ENCODE results near the gene TMED4.

TMED4 gene

DNA sequence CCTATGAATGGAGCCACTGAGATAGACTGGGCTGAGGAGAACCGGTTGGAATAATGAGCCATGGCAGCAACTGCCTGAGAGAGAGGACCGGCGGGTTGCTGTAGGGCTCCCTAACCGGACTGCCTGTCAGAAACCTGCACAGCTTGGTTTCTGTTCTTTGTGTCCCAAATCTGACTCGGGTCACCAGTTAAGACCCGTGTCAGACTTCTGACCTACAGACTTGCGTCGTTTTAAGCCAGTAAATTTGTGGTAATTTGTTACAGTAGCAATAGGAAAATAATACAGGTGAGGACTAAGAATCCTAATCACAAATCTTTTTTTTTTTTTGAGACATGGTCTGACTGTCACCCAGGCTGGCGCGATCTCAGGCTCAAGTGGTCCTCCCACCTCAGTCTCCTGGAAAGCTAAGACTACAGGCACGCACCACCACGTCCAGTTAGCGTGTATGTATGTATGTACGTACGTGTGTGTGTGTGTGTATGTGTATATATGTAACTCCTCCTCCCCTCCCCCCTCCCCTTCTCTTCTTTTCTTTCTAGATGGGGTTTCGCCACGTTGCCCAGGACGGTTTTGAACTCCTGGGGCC lies 7.7 kb downstream of the TMED4 start:
- Histone ChIP-seq H3K4me3 (ENCODE audit: low read depth, low read length) (peak overlapping the region; percentile 97), H3K36me3 (peaks cover 52% of the 10 kb centered on the region), H3K4me1 (no peaks in the 10 kb centered on the region), H3K9me3 (no peaks in the 10 kb centered on the region), H3K27me3 (no peaks in the 10 kb centered on the region)
- DNase-seq, result no peak
- TF ChIP-seq, protein P1, sequence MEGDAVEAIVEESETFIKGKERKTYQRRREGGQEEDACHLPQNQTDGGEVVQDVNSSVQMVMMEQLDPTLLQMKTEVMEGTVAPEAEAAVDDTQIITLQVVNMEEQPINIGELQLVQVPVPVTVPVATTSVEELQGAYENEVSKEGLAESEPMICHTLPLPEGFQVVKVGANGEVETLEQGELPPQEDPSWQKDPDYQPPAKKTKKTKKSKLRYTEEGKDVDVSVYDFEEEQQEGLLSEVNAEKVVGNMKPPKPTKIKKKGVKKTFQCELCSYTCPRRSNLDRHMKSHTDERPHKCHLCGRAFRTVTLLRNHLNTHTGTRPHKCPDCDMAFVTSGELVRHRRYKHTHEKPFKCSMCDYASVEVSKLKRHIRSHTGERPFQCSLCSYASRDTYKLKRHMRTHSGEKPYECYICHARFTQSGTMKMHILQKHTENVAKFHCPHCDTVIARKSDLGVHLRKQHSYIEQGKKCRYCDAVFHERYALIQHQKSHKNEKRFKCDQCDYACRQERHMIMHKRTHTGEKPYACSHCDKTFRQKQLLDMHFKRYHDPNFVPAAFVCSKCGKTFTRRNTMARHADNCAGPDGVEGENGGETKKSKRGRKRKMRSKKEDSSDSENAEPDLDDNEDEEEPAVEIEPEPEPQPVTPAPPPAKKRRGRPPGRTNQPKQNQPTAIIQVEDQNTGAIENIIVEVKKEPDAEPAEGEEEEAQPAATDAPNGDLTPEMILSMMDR (IDR thresholded peaks at IDR 0.05; ENCODE audit: low read depth, low read length), result no peak

DNA sequence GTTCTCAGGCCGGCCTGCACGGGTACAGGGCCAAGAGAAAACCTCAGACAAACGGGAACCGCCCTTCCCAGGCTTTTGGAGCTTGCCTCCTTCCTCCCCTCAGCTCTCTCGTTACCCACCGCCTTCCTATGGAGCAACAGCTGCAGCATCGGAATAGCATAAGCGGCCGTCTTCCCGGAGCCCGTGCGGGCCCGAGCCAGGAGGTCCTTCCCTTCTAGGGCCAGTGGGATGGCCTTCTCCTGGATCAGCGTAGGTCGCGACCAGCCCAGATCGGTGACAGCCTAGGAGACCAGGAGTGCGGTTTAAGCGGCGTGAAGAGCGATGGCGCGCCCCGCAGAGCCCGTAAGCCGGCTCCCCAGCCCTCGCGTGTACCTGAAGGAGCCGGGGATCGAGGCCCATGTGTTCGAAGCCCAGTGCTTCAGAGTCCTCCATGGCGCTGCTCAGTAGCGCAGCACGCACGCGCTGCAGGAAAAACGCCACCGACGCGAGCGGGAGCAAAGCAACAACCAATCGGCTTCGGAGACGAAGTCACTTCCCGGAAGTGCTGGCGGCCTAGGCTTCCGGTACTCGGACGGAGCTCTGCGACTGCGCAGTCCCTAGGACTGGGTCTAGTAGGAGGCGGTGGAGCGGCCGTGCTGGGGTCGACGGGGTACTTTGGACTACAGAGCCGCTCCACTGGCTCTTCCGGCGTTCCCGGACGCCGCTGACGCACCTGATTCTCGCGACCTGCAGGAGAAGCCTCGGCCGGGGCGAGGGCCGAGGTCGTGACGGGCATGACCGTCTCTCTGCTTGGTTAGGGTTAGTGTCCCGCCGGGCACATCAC lies 8.4 kb downstream of the TMED4 start, which contains the start of gene DDX56:
Gene DDX56, minus strand, starts transcription at position 445 of the 823 bp plus-strand sequence. Its CDS starts 13 bp downstream, at position 432.
- peaks cover 53% of the 10 kb centered on the region for H3K36me3 ChIP-seq
- peak; percentile 96 for DNase-seq

DNA sequence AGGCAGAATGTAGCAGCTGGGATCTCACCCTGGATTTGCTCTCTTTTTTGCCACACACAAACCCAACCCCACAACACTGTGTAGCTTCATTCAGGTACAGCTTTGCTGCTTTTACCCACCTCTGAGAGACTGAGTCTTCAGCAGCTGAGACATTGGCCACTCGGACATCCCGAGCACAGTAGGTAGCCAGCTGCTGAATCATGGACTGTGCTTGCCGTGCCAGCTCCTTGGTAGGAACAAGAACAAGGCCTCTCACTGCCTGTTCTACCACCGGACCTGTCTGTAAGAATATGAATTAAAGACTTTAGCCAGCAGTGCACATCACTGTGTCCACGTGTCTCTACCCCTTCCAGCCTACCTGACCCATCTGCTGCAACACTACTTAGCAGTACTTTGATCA lies 9.3 kb downstream of the TMED4 start:
- Histone ChIP-seq H3K27me3 (no peaks in the 10 kb centered on the region), H3K36me3 (peaks cover 56% of the 10 kb centered on the region), H3K4me3 (ENCODE audit: low read depth, low read length) (peak overlapping the region; percentile 97), H3K9me3 (no peaks in the 10 kb centered on the region), H3K4me1 (no peaks in the 10 kb centered on the region)
- TF ChIP-seq, protein P1 (IDR thresholded peaks at IDR 0.05; ENCODE audit: low read depth, low read length), result no peak
- no peak for DNase-seq

More for the DNA sequence above, 8.4 kb downstream of the TMED4 start, which contains the start of gene DDX56:
- H3K9me3 ChIP-seq, result no peaks in the 10 kb centered on the region
- H3K27me3 ChIP-seq, result no peaks in the 10 kb centered on the region
- no peaks in the 10 kb centered on the region for H3K4me1 ChIP-seq
- peak within 1 kb of the TSS; percentile 97 for H3K4me3 ChIP-seq (ENCODE audit: low read depth, low read length)
- TF ChIP-seq, protein P1 (IDR thresholded peaks at IDR 0.05; ENCODE audit: low read depth, low read length), result no peak

DNA sequence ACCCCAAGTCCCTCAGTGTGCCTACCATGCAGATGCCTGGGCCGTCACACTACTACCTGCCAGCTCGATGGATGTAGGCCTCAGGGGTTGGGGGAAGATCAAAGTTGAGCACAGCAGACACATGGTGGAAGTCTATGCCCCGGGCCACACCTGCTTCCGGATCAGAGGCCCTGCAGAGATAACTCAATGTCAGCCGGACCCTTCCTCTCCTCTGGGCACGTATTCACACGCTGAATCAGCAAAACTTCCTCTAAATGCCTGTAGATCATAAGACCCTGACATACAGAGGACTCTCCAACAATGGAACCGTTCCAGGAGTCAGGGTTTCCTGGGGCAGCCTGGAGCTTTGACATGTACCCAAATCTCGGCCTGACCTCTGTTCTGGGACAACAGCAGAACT lies 12.1 kb downstream of the TMED4 start:
- Histone ChIP-seq H3K36me3 (peaks cover 75% of the 10 kb centered on the region), H3K9me3 (no peaks in the 10 kb centered on the region), H3K4me3 (ENCODE audit: low read depth, low read length) (no peak overlapping the region), H3K27me3 (no peaks in the 10 kb centered on the region), H3K4me1 (no peaks in the 10 kb centered on the region)
- TF ChIP-seq, protein P1 (IDR thresholded peaks at IDR 0.05; ENCODE audit: low read depth, low read length), result no peak
- DNase-seq, result no peak

DNA sequence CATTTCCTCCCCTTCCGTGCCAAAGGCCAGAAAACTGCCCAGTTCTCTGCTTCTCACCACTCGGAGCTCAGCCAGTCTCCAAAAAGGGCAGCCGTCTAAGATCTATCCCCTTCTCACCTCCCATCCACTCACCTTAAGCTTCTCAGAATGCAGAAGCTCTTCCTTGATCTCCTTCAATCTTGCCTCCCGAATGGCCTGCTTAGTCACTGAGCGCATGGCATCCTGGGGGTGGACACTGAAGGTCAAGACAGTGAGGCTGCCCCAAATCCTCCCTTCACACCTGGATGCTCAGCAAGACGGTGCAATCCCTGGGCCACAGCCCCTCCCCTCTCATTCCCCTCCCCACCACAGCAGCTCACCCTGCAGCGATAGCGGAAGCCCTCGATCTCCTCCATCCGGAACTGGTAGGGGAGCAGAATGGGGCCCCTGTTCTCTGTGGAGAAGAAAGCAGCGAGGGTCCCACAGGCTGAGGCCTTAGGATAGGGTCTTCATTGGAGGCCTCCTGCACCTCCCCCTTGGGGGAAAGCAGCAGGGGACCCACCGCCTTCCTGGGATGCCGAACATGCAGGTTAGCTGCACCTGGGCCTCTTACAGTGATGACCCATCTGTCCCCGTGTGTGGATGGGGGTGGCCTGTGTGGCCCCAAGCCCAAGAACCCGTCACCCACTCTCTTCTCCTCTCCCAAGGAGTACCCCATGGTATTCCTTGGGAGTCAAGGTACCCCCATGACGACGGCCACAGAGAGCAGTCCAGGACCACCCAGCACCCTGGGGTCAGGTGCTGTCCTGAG lies 13.1 kb downstream of the TMED4 start:
- TF ChIP-seq, protein P1 (IDR thresholded peaks at IDR 0.05; ENCODE audit: low read depth, low read length), result no peak
- Histone ChIP-seq H3K4me1 (no peaks in the 10 kb centered on the region), H3K4me3 (ENCODE audit: low read depth, low read length) (no peak overlapping the region), H3K27me3 (no peaks in the 10 kb centered on the region), H3K36me3 (peaks cover 82% of the 10 kb centered on the region), H3K9me3 (no peaks in the 10 kb centered on the region)
- no peak for DNase-seq
